GM19438 (cell line): ENCODE data around the gene OR5K4.
"Not testable (repeated sequence)": the region's sequence is repeated elsewhere in the genome, so short reads cannot be mapped to it uniquely, and the experiment has no call there.

Source experiments
- ATAC-seq: cut with Tn5 transposase; IDR thresholded peaks from one replicate; pipeline ENCODE4 v1.9.1; 2021; ENCODE audit warnings: low read depth; ENCODE audit not compliant: unreplicated experiment

The OR5K4 gene

GRCh38 chr3:98367464-98368246, 14.0 kb downstream of the OR5K4 start:
- ATAC-seq, result no peak

- ATAC-seq, result no peak
Measured at GRCh38 chr3:98371186-98371585, 17.5 kb downstream of the OR5K4 start.

GRCh38 chr3:98371853-98372252, 18.2 kb downstream of the OR5K4 start:
- ATAC-seq, result no peak

GRCh38 chr3:98372445-98372844, 18.8 kb downstream of the OR5K4 start:
- ATAC-seq, result no peak

GRCh38 chr3:98376631-98377030, 23.0 kb downstream of the OR5K4 start:
- no peak for ATAC-seq

GRCh38 chr3:98388147-98388546, 34.5 kb downstream of the OR5K4 start:
- ATAC-seq, result no peak

GRCh38 chr3:98390366-98390765, 36.7 kb downstream of the OR5K4 start, which contains the start of gene OR5K3:
TSS of gene OR5K3 (plus strand) at chr3:98390666. CDS start at chr3:98390666, 0 bp downstream.
- ATAC-seq, result no peak

- ATAC-seq, result no peak
Measured at GRCh38 chr3:98395101-98395500, 41.4 kb downstream of the OR5K4 start.

GRCh38 chr3:98396482-98396881, 42.8 kb downstream of the OR5K4 start:
- ATAC-seq, result not testable (repeated sequence)

GRCh38 chr3:98398513-98398912, 44.9 kb downstream of the OR5K4 start:
- no peak for ATAC-seq

- no peak for ATAC-seq
Measured at GRCh38 chr3:98402507-98402906, 48.9 kb downstream of the OR5K4 start.

- ATAC-seq, result no peak
Measured at GRCh38 chr3:98404010-98404409, 50.4 kb downstream of the OR5K4 start.
